ENCODE data around the gene LAMC1.

LAMC1 gene

DNA sequence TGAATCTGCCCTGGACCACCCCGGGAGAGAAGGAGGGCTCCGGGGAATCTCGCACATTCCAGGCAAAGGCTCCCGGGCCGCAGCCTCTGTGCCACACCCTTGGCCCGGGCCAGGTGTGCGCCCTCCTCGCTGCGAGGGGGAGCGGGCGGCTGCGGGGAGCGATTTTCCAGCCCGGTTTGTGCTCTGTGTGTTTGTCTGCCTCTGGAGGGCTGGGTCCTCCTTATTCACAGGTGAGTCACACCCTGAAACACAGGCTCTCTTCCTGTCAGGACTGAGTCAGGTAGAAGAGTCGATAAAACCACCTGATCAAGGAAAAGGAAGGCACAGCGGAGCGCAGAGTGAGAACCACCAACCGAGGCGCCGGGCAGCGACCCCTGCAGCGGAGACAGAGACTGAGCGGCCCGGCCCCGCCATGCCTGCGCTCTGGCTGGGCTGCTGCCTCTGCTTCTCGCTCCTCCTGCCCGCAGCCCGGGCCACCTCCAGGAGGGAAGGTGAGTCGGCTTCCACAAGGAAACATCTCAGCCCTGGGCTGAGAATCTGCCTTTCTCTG lies 162.8 kb downstream of the LAMC1 start, which contains the start of gene LAMC2:
LAMC2 (plus strand) TSS at position 324 of the 550 bp plus-strand sequence; CDS start at position 413, 89 bp downstream.
- TF ChIP-seq, protein P1, sequence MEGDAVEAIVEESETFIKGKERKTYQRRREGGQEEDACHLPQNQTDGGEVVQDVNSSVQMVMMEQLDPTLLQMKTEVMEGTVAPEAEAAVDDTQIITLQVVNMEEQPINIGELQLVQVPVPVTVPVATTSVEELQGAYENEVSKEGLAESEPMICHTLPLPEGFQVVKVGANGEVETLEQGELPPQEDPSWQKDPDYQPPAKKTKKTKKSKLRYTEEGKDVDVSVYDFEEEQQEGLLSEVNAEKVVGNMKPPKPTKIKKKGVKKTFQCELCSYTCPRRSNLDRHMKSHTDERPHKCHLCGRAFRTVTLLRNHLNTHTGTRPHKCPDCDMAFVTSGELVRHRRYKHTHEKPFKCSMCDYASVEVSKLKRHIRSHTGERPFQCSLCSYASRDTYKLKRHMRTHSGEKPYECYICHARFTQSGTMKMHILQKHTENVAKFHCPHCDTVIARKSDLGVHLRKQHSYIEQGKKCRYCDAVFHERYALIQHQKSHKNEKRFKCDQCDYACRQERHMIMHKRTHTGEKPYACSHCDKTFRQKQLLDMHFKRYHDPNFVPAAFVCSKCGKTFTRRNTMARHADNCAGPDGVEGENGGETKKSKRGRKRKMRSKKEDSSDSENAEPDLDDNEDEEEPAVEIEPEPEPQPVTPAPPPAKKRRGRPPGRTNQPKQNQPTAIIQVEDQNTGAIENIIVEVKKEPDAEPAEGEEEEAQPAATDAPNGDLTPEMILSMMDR (conservative IDR thresholded peaks at IDR 0.05; ENCODE audit: low read depth, low read length), result peak; percentile 47
- DNase-seq (ENCODE audit: low read depth), result no peak

DNA sequence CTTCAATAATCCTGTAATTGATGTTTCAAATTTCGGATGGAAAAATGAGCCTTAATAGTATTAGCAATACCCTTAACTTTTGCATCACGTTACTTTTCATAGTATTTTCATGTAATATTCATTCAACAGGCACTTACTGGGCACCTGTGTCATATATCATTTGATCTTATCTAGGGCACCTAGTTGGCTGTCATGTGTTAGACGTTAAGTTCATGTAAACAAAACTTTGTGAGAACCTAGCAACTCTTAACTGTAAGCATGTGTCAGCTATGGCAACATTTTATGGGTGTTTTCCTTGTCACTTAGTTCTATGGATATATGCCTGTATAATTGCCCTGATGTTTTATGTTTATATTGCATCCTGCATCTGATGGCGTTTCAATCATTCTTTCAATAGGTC lies 163.6 kb downstream of the LAMC1 start:
- H3K4me3 ChIP-seq (ENCODE audit: low read length), result no peak overlapping the region
- DNase-seq (ENCODE audit: low read depth), result no peak
- TF ChIP-seq, protein P1 (conservative IDR thresholded peaks at IDR 0.05; ENCODE audit: low read depth, low read length), result no peak

More for the DNA sequence above, 162.8 kb downstream of the LAMC1 start, which contains the start of gene LAMC2:
- H3K4me3 ChIP-seq (ENCODE audit: low read length), result peak within 1 kb of the TSS; percentile 45

DNA sequence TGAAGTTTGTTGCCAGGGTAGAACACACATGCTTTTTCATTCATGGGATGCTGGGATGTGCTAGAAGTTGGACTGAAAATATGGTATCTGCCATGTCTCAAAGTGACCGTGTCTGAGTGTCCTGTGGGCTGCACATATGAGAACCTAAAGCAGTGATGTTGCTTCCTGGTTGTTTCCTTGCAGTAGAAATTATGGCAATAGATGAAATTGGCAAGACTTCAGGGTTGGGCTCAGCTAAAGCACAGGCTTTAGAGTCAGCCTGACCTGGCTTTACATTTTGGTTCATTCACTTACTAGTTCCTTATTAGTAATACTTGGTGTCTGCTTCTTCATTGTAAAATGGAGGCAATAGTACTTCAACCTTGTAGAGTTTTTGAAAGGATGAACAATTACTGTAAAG lies 165.0 kb downstream of the LAMC1 start:
- H3K4me3 ChIP-seq (ENCODE audit: low read length), result no peak overlapping the region
- TF ChIP-seq, protein P1 (conservative IDR thresholded peaks at IDR 0.05; ENCODE audit: low read depth, low read length), result no peak
- DNase-seq (ENCODE audit: low read depth), result no peak

DNA sequence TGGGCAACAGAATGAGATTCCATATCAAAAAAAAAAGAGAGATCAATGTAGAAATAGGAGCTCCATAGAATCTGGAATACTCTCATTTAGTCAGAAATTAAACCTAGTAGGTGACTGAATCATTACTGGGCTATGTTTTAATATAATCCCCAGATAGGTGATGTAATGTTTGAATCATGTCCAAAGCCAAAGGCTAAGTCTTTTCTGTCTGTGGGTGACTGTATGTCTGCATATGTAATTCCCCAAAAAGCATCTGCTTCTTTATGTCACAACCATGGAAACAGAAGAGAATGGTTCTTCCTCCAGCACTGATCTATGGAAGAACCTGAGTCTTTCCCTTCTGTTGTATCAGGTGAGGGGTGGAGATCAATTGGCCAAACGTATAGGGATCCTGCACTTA lies 168.6 kb downstream of the LAMC1 start:
- no peak overlapping the region for H3K4me3 ChIP-seq (ENCODE audit: low read length)
- TF ChIP-seq, protein P1 (conservative IDR thresholded peaks at IDR 0.05; ENCODE audit: low read depth, low read length), result no peak
- DNase-seq (ENCODE audit: low read depth), result peak; percentile 69

DNA sequence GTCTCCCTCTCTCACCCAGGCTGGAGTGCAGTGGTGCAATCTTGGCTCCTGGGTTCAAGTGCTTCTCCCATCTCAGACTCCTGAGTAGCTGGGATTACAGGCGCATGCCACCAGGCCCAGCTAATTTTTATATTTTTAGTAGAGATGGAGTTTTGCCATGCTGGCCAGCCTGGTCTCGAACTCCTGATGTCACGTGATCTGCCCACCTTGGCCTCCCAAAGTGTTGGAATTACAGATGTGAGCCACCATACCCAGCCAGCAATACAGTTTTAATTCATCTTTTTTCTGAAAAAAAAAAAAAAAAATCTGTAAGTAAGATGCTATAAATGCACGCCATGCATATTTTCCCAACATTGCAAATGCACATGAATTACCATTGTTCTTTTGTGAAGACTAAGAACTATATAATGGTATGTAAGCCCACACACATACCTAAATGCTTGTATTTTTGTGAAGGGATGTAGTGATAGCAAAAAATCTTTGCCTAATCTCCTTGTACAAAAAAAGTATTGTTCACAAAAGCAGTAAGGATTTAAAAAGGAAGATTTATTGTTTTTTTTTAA lies 170.8 kb downstream of the LAMC1 start:
- TF ChIP-seq, protein P1 (conservative IDR thresholded peaks at IDR 0.05; ENCODE audit: low read depth, low read length), result no peak
- DNase-seq (ENCODE audit: low read depth), result no peak
- no peak overlapping the region for H3K4me3 ChIP-seq (ENCODE audit: low read length)

DNA sequence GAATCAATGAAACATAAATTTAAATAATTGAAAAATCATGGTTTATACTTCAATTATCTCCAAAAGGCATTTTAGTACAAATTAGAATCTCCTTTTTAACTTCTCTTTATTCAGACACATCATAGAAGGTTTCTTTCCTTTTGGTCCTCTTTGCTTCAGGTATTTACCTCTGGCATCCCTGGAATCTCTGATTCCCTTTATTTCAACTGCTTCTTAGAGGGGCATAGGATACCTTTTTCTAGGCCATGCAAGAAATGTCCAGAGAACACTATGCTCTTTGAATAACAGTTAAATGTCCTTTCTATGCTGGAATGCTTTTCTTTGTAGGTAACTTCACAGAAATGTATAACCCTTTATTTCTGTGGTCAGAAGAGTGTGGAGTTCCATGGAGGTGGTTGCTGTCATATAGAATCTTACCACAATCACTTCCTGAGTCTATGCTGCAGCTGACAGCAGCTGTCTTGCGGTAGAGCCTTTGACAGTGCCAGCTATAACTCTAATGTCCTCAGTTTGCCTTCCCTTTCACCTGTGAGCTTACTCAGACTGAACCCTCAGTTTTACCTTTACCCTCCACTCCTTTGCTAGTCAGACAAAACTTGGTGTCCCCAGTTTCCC lies 171.4 kb downstream of the LAMC1 start:
- TF ChIP-seq, protein P1 (conservative IDR thresholded peaks at IDR 0.05; ENCODE audit: low read depth, low read length), result no peak
- H3K4me3 ChIP-seq (ENCODE audit: low read length), result no peak overlapping the region
- DNase-seq (ENCODE audit: low read depth), result no peak

DNA sequence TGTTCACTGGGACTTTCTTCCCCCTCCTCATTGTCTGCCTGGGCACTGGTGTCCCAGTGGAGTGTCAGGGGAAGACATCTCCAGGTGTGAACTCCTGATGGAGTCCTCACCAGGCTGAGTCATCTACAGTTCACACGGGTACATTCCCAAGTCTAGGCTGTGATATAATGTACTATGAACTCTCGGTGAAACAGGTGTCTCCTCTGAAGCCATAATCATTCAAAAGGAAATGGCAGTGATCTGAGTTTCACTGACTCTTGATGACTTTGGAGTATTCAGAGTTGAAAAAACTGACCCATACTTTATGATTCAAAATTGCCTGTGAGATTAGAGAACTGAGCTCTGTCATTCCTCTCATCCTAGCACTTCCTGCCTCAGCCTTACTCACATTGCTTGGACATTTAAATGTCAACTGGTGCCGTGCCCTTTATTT lies 171.9 kb downstream of the LAMC1 start:
- TF ChIP-seq, protein P1 (conservative IDR thresholded peaks at IDR 0.05; ENCODE audit: low read depth, low read length), result no peak
- DNase-seq (ENCODE audit: low read depth), result no peak
- no peak overlapping the region for H3K4me3 ChIP-seq (ENCODE audit: low read length)

Measured in retinal pigment epithelial cell (primary cell).